ENCODE results near the gene ZNFX1.

- TF ChIP-seq, protein P1, sequence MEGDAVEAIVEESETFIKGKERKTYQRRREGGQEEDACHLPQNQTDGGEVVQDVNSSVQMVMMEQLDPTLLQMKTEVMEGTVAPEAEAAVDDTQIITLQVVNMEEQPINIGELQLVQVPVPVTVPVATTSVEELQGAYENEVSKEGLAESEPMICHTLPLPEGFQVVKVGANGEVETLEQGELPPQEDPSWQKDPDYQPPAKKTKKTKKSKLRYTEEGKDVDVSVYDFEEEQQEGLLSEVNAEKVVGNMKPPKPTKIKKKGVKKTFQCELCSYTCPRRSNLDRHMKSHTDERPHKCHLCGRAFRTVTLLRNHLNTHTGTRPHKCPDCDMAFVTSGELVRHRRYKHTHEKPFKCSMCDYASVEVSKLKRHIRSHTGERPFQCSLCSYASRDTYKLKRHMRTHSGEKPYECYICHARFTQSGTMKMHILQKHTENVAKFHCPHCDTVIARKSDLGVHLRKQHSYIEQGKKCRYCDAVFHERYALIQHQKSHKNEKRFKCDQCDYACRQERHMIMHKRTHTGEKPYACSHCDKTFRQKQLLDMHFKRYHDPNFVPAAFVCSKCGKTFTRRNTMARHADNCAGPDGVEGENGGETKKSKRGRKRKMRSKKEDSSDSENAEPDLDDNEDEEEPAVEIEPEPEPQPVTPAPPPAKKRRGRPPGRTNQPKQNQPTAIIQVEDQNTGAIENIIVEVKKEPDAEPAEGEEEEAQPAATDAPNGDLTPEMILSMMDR (IDR thresholded peaks at IDR 0.05) = no peak
- TF ChIP-seq EZH2phosphoT487 (IDR thresholded peaks at IDR 0.05) (no peak), EZH2 (IDR thresholded peaks at IDR 0.05) (no peak)
Measured at GRCh38 chr20:49281059-49281912, 3.4 kb upstream of the ZNFX1 start.
